ENCODE results near the gene HHATL. TPM values are rescaled to one million over a fixed set of nuclear protein-coding genes. Genes with fewer than 3 reads are reported as not detected.

The HHATL gene
- total RNA-seq, 4 donors from 2014 or later = 2.3 TPM; not detected in 3

GRCh38 chr3:42691816-42692666 is 10.6 kb downstream of the HHATL start:
- Histone ChIP-seq H3K4me1 (no peaks in the 10 kb centered on the region), H3K27me3 (no peaks in the 10 kb centered on the region), H3K27ac (no peak overlapping the region), H3K4me3 (no peak overlapping the region), H3K9me3 (no peaks in the 10 kb centered on the region), H3K36me3 (no peaks in the 10 kb centered on the region)
- TF ChIP-seq POLR2A (IDR thresholded peaks at IDR 0.05) (no peak), EP300 (IDR thresholded peaks at IDR 0.05) (no peak), POLR2AphosphoS5 (IDR thresholded peaks at IDR 0.05) (no peak)
- TF ChIP-seq, protein P1, sequence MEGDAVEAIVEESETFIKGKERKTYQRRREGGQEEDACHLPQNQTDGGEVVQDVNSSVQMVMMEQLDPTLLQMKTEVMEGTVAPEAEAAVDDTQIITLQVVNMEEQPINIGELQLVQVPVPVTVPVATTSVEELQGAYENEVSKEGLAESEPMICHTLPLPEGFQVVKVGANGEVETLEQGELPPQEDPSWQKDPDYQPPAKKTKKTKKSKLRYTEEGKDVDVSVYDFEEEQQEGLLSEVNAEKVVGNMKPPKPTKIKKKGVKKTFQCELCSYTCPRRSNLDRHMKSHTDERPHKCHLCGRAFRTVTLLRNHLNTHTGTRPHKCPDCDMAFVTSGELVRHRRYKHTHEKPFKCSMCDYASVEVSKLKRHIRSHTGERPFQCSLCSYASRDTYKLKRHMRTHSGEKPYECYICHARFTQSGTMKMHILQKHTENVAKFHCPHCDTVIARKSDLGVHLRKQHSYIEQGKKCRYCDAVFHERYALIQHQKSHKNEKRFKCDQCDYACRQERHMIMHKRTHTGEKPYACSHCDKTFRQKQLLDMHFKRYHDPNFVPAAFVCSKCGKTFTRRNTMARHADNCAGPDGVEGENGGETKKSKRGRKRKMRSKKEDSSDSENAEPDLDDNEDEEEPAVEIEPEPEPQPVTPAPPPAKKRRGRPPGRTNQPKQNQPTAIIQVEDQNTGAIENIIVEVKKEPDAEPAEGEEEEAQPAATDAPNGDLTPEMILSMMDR (IDR thresholded peaks at IDR 0.05) = no peak
- peak in 1 of 2 donors; percentile 39 for DNase-seq (ENCODE audit: low spot score in 2 of 2)
- WGBS = 86% methylated on average over 13 of the region's 13 CpGs

DNA sequence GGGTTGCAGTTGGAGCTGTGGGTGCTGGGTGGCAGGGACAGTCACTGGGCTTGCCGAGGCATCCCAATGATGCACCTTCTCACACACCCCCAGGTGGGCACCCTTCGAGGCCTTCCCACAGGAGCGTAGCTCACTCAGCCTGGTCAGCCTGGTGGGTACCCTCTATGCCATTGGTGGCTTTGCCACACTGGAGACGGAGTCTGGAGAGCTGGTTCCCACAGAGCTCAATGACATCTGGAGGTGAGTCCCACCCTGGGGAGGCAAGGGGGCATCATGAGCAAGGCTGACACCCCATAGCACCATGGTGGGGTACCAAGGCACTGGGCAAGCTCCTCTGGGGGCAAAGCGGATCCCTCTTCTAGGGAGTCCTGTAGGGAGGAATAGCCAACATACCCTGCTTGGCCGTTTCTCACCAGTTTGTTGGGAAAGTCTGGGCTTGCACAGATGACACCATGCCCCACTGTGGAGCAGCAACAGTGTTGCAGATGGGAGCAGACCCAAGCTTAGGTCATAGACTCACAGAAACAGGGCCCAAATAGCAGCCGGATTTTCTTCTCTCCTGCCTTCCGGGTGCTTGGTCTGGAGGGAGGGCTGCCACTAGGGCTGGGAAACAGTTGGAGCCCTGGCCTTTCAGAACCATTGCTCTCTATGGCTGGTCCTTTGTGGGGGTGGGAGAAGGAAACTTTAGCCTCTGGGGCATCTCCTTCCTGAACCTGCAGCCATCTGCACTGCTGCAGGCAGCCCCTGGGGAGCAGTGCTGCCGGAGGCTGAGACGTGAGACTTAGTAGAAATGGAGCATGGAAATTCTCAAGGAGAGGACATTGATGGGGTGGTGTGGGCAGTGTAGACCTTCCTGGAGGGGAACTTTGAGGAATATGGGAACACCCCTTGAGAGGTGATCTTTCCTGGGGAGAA is 11.6 kb downstream of the HHATL start:
- H3K9me3 ChIP-seq = no peaks in the 10 kb centered on the region
- H3K27me3 ChIP-seq = peaks cover 7% of the 10 kb centered on the region
- TF ChIP-seq POLR2AphosphoS5 (IDR thresholded peaks at IDR 0.05) (no peak), EP300 (IDR thresholded peaks at IDR 0.05) (no peak), POLR2A (IDR thresholded peaks at IDR 0.05) (no peak)
- TF ChIP-seq, protein P1 (IDR thresholded peaks at IDR 0.05) = no peak
- H3K36me3 ChIP-seq = no peaks in the 10 kb centered on the region
- H3K4me3 ChIP-seq = no peak overlapping the region
- H3K27ac ChIP-seq = no peak overlapping the region
- peak; percentile 49 to 62 for DNase-seq (ENCODE audit: low spot score in 2 of 2)
- peaks cover 1% of the 10 kb centered on the region for H3K4me1 ChIP-seq
- 83% methylated on average over 6 of the region's 10 CpGs for WGBS

GRCh38 chr3:42690191-42690590 is 12.4 kb downstream of the HHATL start:
- peaks cover 8% of the 10 kb centered on the region for H3K27me3 ChIP-seq
- H3K4me1 ChIP-seq = peaks cover 9% of the 10 kb centered on the region
- no peaks in the 10 kb centered on the region for H3K36me3 ChIP-seq
- 91% methylated on average over 7 of the region's 7 CpGs for WGBS
- no peak overlapping the region for H3K4me3 ChIP-seq
- DNase-seq (ENCODE audit: low spot score in 2 of 2) = peak; percentile 30 to 54
- no peaks in the 10 kb centered on the region for H3K9me3 ChIP-seq
- no peak overlapping the region for H3K27ac ChIP-seq
- no peak for TF ChIP-seq POLR2A (IDR thresholded peaks at IDR 0.05)
- TF ChIP-seq POLR2AphosphoS5 (IDR thresholded peaks at IDR 0.05) = no peak
- TF ChIP-seq EP300 (IDR thresholded peaks at IDR 0.05) = no peak
- TF ChIP-seq, protein P1 (IDR thresholded peaks at IDR 0.05) = no peak

- Histone ChIP-seq H3K9me3 (no peaks in the 10 kb centered on the region), H3K4me1 (peaks cover 14% of the 10 kb centered on the region), H3K27ac (no peak overlapping the region), H3K27me3 (peaks cover 8% of the 10 kb centered on the region), H3K36me3 (no peaks in the 10 kb centered on the region), H3K4me3 (no peak overlapping the region)
- DNase-seq (ENCODE audit: low spot score in 2 of 2) = peak in 1 of 2 donors; percentile 25
- WGBS = 88% methylated on average over 9 of the region's 9 CpGs
- no peak for TF ChIP-seq EP300 (IDR thresholded peaks at IDR 0.05)
- TF ChIP-seq, protein P1 (IDR thresholded peaks at IDR 0.05) = no peak
- no peak for TF ChIP-seq POLR2A (IDR thresholded peaks at IDR 0.05)
- TF ChIP-seq POLR2AphosphoS5 (IDR thresholded peaks at IDR 0.05) = no peak
Measured at GRCh38 chr3:42689421-42690014, 13.1 kb downstream of the HHATL start.

Measured in suprapubic skin (tissue), 4 donors.